B cell (primary cell): Measurements from ENCODE around the gene ARHGEF3. TPM values are rescaled to one million over a fixed set of nuclear protein-coding genes. Genes with fewer than 3 reads are reported as not detected.
A peak's percentile ranks its signal among the peaks of the same experiment; 100 is the strongest.

Experiments
- ATAC-seq: fragments of 200-7000 bp; cut with Tn5 transposase; one replicate; pipeline ENCODE4 v1.10.0; 2021; ENCODE audit warnings: low read depth, mild to moderate bottlenecking, moderate number of reproducible peaks, moderate library complexity
- CTCF ChIA-PET: fragments of 350-600 bp; sonication (Branson Sonifier 250); formaldehyde crosslinking; loops from one replicate; lab custom pipeline; 2021; ENCODE audit warnings: antibody characterized with exemption, inconsistent platforms; lab: Charles Lee
- POLR2A ChIA-PET: fragments of 350-600 bp; sonication (Branson Sonifier 250); formaldehyde crosslinking; loops from one replicate; lab custom pipeline; 2021; ENCODE audit warnings: antibody characterized with exemption; lab: Charles Lee
- DNase-seq: peaks from one replicate; pipeline ENCODE4 v3.0.0; 2013
- H2AFZ ChIP-seq: 2 replicates; pipeline ENCODE4 v1.6.1; 2012; ENCODE audit warnings: mild to moderate bottlenecking, low read depth, low read length; ENCODE audit not compliant: insufficient read depth, poor library complexity, severe bottlenecking
- H3K27ac ChIP-seq, 2 donors: 1 replicate in 1 of 2; 2 replicates in 1 of 2; pipeline ENCODE4 v1.5.1; 2012 to 2013; ENCODE audit warnings: low read length in 2 of 2, mild to moderate bottlenecking in 2 of 2, moderate library complexity in 1 of 2
- H3K27me3 ChIP-seq, 4 experiments: fragments of 200-600 bp in 1 of 4; sonication (generic) in 1 of 4; replicated peaks in 1 of 4; 1 replicate in 2 of 4; 2 replicates in 2 of 4; pipeline versions ENCODE4 v1.6.1 to v1.7.0; 2013 to 2016; ENCODE audit warnings: low read length in 3 of 4, mild to moderate bottlenecking in 2 of 4, mixed read lengths in 1 of 4, moderate library complexity in 1 of 4; ENCODE audit not compliant: insufficient read depth in 4 of 4, control insufficient read depth in 3 of 4; ENCODE audit errors: control extremely low read depth in 1 of 4
- H3K36me3 ChIP-seq, 2 experiments: replicated peaks in 1 of 2; 1 replicate in 1 of 2; 2 replicates in 1 of 2; pipeline versions ENCODE4 v1.6.1 to v1.7.1; 2013; ENCODE audit warnings: low read length in 1 of 2; ENCODE audit not compliant: insufficient read depth in 2 of 2, control insufficient read depth in 1 of 2; ENCODE audit errors: control extremely low read depth in 1 of 2, extremely low read depth in 1 of 2
- H3K4me1 ChIP-seq, 2 donors: fragments of 200-600 bp in 1 of 2; sonication (generic) in 1 of 2; 1 replicate in 1 of 2; 2 replicates in 1 of 2; pipeline versions ENCODE4 v1.5.1 to v1.6.1; 2013 to 2017; ENCODE audit warnings: low read length in 2 of 2; ENCODE audit not compliant: control insufficient read depth in 2 of 2, insufficient read depth in 2 of 2
- H3K4me2 ChIP-seq: replicated peaks from 2 replicates; pipeline ENCODE3; 2012; ENCODE audit warnings: mild to moderate bottlenecking, low read depth, low read length; ENCODE audit not compliant: poor library complexity, severe bottlenecking
- H3K4me3 ChIP-seq, 5 experiments: fragments of 200-600 bp in 1 of 5; sonication (generic) in 1 of 5; 1 replicate in 3 of 5; 2 replicates in 2 of 5; pipeline versions ENCODE4 v1.5.1 to v1.7.0; 2011 to 2016; ENCODE audit warnings: low read length in 4 of 5, mild to moderate bottlenecking in 4 of 5, low read depth in 2 of 5, control low read depth in 1 of 5, moderate library complexity in 1 of 5; ENCODE audit not compliant: insufficient read depth in 1 of 5; ENCODE audit errors: control extremely low read depth in 1 of 5, extremely low read depth in 1 of 5
- H3K79me2 ChIP-seq: fragments of 200-600 bp; sonication (generic); one replicate; pipeline ENCODE4 v1.6.0; 2016; ENCODE audit warnings: low read length; ENCODE audit not compliant: control insufficient read depth, insufficient read depth
- H3K9ac ChIP-seq: fragments of 200-600 bp; sonication (generic); 2 replicates; pipeline ENCODE4 v1.6.1; 2017; ENCODE audit warnings: mild to moderate bottlenecking, low read length, moderate library complexity
- H3K9me3 ChIP-seq, 3 donors: one replicate each; pipeline versions ENCODE4 v1.6.1 to v1.7.1; 2013; ENCODE audit warnings: low read length in 2 of 3; ENCODE audit not compliant: control insufficient read depth in 2 of 3, insufficient read depth in 1 of 3; ENCODE audit errors: control extremely low read depth in 1 of 3
- H4K20me1 ChIP-seq: 2 replicates; pipeline ENCODE4 v1.6.0; 2012; ENCODE audit warnings: mild to moderate bottlenecking, low read length; ENCODE audit not compliant: insufficient read depth, control insufficient read depth, poor library complexity, severe bottlenecking
- H3K27ac Mint-ChIP-seq: one replicate; pipeline ENCODE4 v1.8.0; 2021; ENCODE audit warnings: mixed read lengths
- H3K27me3 Mint-ChIP-seq: one replicate; pipeline ENCODE4 v1.8.0; 2021; ENCODE audit warnings: mixed read lengths
- H3K4me1 Mint-ChIP-seq: one replicate; pipeline ENCODE4 v1.8.0; 2021; ENCODE audit warnings: mixed read lengths
- H3K4me3 Mint-ChIP-seq: one replicate; pipeline ENCODE4 v1.8.0; 2021; ENCODE audit warnings: mixed read lengths
- H3K9me3 Mint-ChIP-seq: one replicate; pipeline ENCODE4 v1.8.0; 2022; ENCODE audit warnings: mixed read lengths; ENCODE audit not compliant: insufficient read depth
- EZH2 ChIP-seq: IDR thresholded peaks from 2 replicates; pipeline ENCODE4 v1.6.1; 2012; ENCODE audit warnings: borderline replicate concordance, low read depth, mild to moderate bottlenecking, moderate library complexity, low read length; ENCODE audit not compliant: insufficient read depth, poor library complexity, severe bottlenecking
- WGBS: methylation state at CpG from one replicate; pipeline ENCODE4 v1.1.5; 2013; ENCODE audit warnings: missing lambda C conversion rate; ENCODE audit not compliant: insufficient coverage; 5-methylcytosine and 5-hydroxymethylcytosine counted together
- intact Hi-C: fragments of 100-400 bp; cut with micrococcal nuclease; formaldehyde crosslinking; loops from one replicate; pipeline ENCODE4 v1.10.0; 2022
- polyA plus RNA-seq: library from polyadenylated mRNA; depleted of rRNA; stranded (reverse); fragments of >200 nt; gene quantifications from 2 replicates; pipeline ENCODE4 v1.2.3, GENCODE V29; 2012
- total RNA-seq, 2 donors: library from RNA; stranded (reverse); fragments of 120-200 nt in 1 of 2; gene quantifications; 1 replicate in 1 of 2; 2 replicates in 1 of 2; pipeline versions ENCODE4 v1.2.3 to v1.2.4, GENCODE V29; 2013 to 2022
- TF ChIP-seq, protein P1 (sequence below): fragments of 200-600 bp; IDR thresholded peaks from one replicate; pipeline ENCODE4 v1.8.0; 2022; ENCODE audit warnings: antibody characterized with exemption, mild to moderate bottlenecking

The ARHGEF3 gene
- total and polyA plus RNA-seq, 2 donors (not counting 1 experiment from before 2014, with no cell fraction given) = 30.8 to 33.5 TPM

DNA sequence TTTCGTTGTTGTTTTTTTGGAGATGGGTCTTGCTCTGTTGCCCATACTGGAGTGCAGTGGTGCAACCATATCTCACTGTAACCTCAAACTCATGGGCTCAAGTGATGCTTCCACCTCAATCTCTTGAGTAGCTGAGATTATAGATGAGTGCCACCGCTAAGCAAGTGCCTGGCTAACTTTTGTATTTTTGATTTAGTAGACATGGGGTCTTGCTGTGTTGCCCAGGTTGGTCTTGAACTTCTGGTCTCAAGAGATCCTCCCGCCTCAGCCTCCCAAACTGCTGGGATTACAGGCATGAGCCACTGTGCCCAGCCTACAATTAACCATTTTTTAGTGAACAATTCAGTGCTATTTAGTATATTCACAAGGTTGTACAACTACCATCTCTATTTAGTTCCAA is 42.2 kb downstream of the ARHGEF3 start:
- POLR2A ChIA-PET = interaction anchor here (0.6 to 2.6 kb wide), 4 partner anchors 10 to 110 kb away, joined by 5 to 24 read pairs (median 9); partner anchors contain the start of gene ARHGEF3
- no peaks in the 10 kb centered on the region for H3K9me3 ChIP-seq
- no peak for TF ChIP-seq EZH2
- TF ChIP-seq, protein P1, sequence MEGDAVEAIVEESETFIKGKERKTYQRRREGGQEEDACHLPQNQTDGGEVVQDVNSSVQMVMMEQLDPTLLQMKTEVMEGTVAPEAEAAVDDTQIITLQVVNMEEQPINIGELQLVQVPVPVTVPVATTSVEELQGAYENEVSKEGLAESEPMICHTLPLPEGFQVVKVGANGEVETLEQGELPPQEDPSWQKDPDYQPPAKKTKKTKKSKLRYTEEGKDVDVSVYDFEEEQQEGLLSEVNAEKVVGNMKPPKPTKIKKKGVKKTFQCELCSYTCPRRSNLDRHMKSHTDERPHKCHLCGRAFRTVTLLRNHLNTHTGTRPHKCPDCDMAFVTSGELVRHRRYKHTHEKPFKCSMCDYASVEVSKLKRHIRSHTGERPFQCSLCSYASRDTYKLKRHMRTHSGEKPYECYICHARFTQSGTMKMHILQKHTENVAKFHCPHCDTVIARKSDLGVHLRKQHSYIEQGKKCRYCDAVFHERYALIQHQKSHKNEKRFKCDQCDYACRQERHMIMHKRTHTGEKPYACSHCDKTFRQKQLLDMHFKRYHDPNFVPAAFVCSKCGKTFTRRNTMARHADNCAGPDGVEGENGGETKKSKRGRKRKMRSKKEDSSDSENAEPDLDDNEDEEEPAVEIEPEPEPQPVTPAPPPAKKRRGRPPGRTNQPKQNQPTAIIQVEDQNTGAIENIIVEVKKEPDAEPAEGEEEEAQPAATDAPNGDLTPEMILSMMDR = no peak
- H3K27me3 Mint-ChIP-seq = no peaks in the 10 kb centered on the region
- ATAC-seq (no peak), DNase-seq (no peak)
- H2AFZ ChIP-seq = no peak overlapping the region
- no peaks in the 10 kb centered on the region for H3K27me3 ChIP-seq
- H3K4me3 ChIP-seq = peak overlapping the region in 1 of 5 experiments; percentile 44
- peaks cover 35% of the 10 kb centered on the region for H3K79me2 ChIP-seq
- H3K27ac Mint-ChIP-seq = peak overlapping the region; percentile 97
- CTCF ChIA-PET = interaction anchor here (1.2 to 4.1 kb wide), 5 partner anchors 16 to 58 kb away, joined by 3 to 72 read pairs (median 7); partner anchors contain the start of gene ARHGEF3
- H3K27ac ChIP-seq = peak overlapping the region in 1 of 2 donors; percentile 81
- peaks cover 34 to 48% of the 10 kb centered on the region in 2 donors for H3K4me1 ChIP-seq
- intact Hi-C loops = loop anchor here (2.0 kb wide), 1 partner anchor 157 kb away; no protein-coding TSS in a partner anchor
- H3K4me2 ChIP-seq = peak overlapping the region; percentile 71
- H3K9me3 Mint-ChIP-seq = no peaks in the 10 kb centered on the region
- peaks cover 0 to 6% of the 10 kb centered on the region in 2 experiments for H3K36me3 ChIP-seq
- H3K4me3 Mint-ChIP-seq = peak overlapping the region; percentile 79
- peak overlapping the region; percentile 57 for H3K9ac ChIP-seq
- no peaks in the 10 kb centered on the region for H4K20me1 ChIP-seq
- WGBS = no CpG with 5 or more reads among the region's 3 CpGs
- peaks cover 50% of the 10 kb centered on the region for H3K4me1 Mint-ChIP-seq

DNA sequence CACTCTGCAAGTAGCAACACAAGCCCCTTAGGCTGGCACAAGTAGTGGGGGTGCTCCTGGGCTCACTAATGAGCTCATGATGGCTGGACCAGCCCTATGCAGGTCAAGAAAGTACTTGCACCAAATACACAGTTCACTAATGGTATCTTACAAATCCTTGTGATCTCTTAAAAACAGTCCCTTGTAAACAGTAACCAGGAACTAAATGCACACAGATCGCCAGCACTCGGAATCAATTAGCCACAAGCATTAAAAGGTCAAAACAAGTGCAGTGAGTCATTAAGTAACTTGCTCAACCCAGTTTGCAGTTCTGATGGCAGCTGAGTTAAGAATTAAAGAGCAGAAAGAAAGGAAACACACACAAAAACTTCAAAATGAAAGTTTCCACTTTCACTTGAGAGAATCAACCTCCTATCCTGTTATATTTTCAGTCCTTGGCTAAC is 43.2 kb downstream of the ARHGEF3 start:
- H3K4me3 ChIP-seq = peak overlapping the region in 2 of 5 experiments; percentile 5 to 44

More for the DNA sequence above, 43.2 kb downstream of the ARHGEF3 start:
- peaks cover 35% of the 10 kb centered on the region for H3K79me2 ChIP-seq
- no peak for TF ChIP-seq EZH2
- TF ChIP-seq, protein P1 = no peak
- no peaks in the 10 kb centered on the region for H4K20me1 ChIP-seq
- Mint-ChIP-seq H3K4me1 (peaks cover 59% of the 10 kb centered on the region), H3K9me3 (no peaks in the 10 kb centered on the region), H3K4me3 (peak overlapping the region; percentile 72), H3K27me3 (no peaks in the 10 kb centered on the region), H3K27ac (peak overlapping the region; percentile 97)
- H3K4me2 ChIP-seq = peak overlapping the region; percentile 71
- no peaks in the 10 kb centered on the region for H3K9me3 ChIP-seq
- peak overlapping the region; percentile 57 for H3K9ac ChIP-seq
- no peaks in the 10 kb centered on the region for H3K27me3 ChIP-seq
- ChIA-PET POLR2A (interaction anchor here (0.5 to 2.6 kb wide), 10 partner anchors 11 to 98 kb away, joined by 3 to 24 read pairs (median 5); partner anchors contain the start of gene ARHGEF3), CTCF (interaction anchor here (1.0 to 4.1 kb wide), 10 partner anchors 10 to 230 kb away, joined by 3 to 72 read pairs (median 5); partner anchors contain the start of gene ARHGEF3)
- peak overlapping the region; percentile 67 to 81 for H3K27ac ChIP-seq
- intact Hi-C loops = loop anchor here (1.0 to 2.0 kb wide), 3 partner anchors 25 to 158 kb away; no protein-coding TSS in a partner anchor
- H3K36me3 ChIP-seq = no peaks in the 10 kb centered on the region
- H3K4me1 ChIP-seq = peaks cover 43 to 57% of the 10 kb centered on the region in 2 donors
- ATAC-seq = peak; percentile 64
- peak; percentile 35 for DNase-seq
- WGBS = 20% methylated on average over 1 of the region's 2 CpGs
- peak overlapping the region; percentile 70 for H2AFZ ChIP-seq
